Measurements from ENCODE around the gene TKT. TPM values are rescaled to one million over a fixed set of nuclear protein-coding genes. Genes with fewer than 3 reads are reported as not detected.

TKT gene
- total RNA-seq, 2 experiments from 2014 or later, result 285 to 287 TPM

GRCh38 chr3:53180305-53181023, 75.4 kb downstream of the TKT start:
- Mint-ChIP-seq H3K4me3 (no peak overlapping the region), H3K27me3 (no peaks in the 10 kb centered on the region), H3K27ac (no peak overlapping the region), H3K36me3 (peaks cover 9% of the 10 kb centered on the region), H3K4me1 (no peaks in the 10 kb centered on the region), H3K9me3 (no peaks in the 10 kb centered on the region)
- no peak for DNase-seq

DNA sequence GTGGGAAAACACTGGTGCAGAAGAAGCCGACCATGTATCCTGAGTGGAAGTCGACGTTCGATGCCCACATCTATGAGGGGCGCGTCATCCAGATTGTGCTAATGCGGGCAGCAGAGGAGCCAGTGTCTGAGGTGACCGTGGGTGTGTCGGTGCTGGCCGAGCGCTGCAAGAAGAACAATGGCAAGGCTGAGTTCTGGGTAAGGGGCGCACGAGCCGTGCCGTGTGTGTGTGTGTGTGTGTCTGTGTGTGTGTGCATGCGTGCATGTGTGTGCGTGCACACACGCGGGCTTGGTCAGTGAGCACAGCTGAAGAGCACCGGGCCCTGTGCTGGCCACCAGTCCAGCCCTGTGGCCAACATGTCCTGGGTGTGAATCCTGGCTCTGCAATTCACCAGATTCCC, 76.2 kb downstream of the TKT start:
- Mint-ChIP-seq H3K4me1 (no peaks in the 10 kb centered on the region), H3K4me3 (no peak overlapping the region), H3K36me3 (peaks cover 9% of the 10 kb centered on the region), H3K9me3 (no peaks in the 10 kb centered on the region), H3K27me3 (no peaks in the 10 kb centered on the region), H3K27ac (no peak overlapping the region)
- no peak for DNase-seq

- H3K9me3 Mint-ChIP-seq, result no peaks in the 10 kb centered on the region
- no peak overlapping the region for H3K4me3 Mint-ChIP-seq
- H3K27ac Mint-ChIP-seq, result no peak overlapping the region
- H3K36me3 Mint-ChIP-seq, result peaks cover 9% of the 10 kb centered on the region
- H3K27me3 Mint-ChIP-seq, result no peaks in the 10 kb centered on the region
- no peaks in the 10 kb centered on the region for H3K4me1 Mint-ChIP-seq
- no peak for DNase-seq
Measured at GRCh38 chr3:53178246-53178645, 77.6 kb downstream of the TKT start.

GRCh38 chr3:53175613-53176540, 79.9 kb downstream of the TKT start:
- no peak overlapping the region for H3K27ac Mint-ChIP-seq
- H3K36me3 Mint-ChIP-seq, result peaks cover 8% of the 10 kb centered on the region

More at GRCh38 chr3:53175613-53176540, 79.9 kb downstream of the TKT start:
- H3K27me3 Mint-ChIP-seq, result no peaks in the 10 kb centered on the region
- H3K4me3 Mint-ChIP-seq, result no peak overlapping the region
- no peak for DNase-seq
- H3K9me3 Mint-ChIP-seq, result no peaks in the 10 kb centered on the region
- H3K4me1 Mint-ChIP-seq, result peaks cover under 1% of the 10 kb centered on the region

Other genes starting within 250 kb of the TKT start
- gene SFMBT1, start 209.9 kb downstream of the TKT start, total RNA-seq, result 10 to 100 TPM; 19.7 to 21.9 TPM
- 10 to 100 TPM; 49.3 to 50.7 TPM for gene RFT1, start 125.6 kb downstream of the TKT start, total RNA-seq
- gene PRKCD, start 94.8 kb downstream of the TKT start, total RNA-seq, result 10 to 100 TPM; 16.5 to 17.5 TPM
- 10 to 100 TPM; 33.1 to 36.1 TPM for gene DCP1A, start 91.5 kb upstream of the TKT start, total RNA-seq
- gene CACNA1D, start 238.6 kb upstream of the TKT start, total RNA-seq, result not detected

Data from activated naive CD8-positive, alpha-beta T cell treated with anti-CD3 and anti-CD28 coated beads for 36 hours (primary cell).